ENCODE measurements around the gene IFNG.

DNA sequence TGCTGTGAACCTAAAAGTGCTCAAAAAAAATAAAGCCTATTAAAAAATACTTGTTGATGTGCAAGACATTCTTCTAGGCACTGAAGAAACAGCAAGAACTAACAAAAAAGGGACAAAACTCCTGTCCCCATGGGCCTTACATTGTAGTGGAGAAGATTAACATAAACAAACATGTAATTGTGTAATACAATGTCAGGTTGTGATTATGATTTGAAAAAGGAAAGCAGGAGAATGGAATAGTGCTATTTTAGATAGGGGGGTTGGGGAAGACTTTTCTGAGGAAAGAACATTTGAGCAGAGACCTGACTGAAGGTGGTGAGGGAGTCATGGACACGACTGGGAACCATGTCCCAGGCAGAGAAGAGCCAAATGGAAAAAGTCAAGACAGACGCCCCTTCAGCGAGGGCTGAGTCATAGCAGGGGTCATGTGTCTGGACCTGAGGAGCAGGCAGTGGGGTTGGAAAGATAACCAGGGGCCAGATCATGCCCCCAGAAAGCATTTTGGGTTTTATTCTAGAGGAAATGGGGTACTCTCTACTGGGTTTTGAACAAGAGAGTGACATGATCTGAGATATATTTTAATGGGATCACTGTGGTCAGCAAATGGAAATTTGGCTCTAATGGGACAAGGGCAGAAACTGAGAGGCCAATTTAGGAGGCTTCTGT, 19.4 kb upstream of the IFNG start:
- TF ChIP-seq, protein P1, sequence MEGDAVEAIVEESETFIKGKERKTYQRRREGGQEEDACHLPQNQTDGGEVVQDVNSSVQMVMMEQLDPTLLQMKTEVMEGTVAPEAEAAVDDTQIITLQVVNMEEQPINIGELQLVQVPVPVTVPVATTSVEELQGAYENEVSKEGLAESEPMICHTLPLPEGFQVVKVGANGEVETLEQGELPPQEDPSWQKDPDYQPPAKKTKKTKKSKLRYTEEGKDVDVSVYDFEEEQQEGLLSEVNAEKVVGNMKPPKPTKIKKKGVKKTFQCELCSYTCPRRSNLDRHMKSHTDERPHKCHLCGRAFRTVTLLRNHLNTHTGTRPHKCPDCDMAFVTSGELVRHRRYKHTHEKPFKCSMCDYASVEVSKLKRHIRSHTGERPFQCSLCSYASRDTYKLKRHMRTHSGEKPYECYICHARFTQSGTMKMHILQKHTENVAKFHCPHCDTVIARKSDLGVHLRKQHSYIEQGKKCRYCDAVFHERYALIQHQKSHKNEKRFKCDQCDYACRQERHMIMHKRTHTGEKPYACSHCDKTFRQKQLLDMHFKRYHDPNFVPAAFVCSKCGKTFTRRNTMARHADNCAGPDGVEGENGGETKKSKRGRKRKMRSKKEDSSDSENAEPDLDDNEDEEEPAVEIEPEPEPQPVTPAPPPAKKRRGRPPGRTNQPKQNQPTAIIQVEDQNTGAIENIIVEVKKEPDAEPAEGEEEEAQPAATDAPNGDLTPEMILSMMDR (conservative IDR thresholded peaks at IDR 0.05) = no peak
- no peak for TF ChIP-seq EZH2 (IDR thresholded peaks at IDR 0.05; ENCODE audit: low read depth)
